Heart right ventricle (tissue), 16 donors: Measurements from ENCODE around the gene RPL27A. TPM values are rescaled to one million over a fixed set of nuclear protein-coding genes. Genes with fewer than 3 reads are reported as not detected.
A peak's percentile ranks its signal among the peaks of the same experiment; 100 is the strongest.

Source experiments
- ATAC-seq, 8 donors: fragments of 200-7000 bp; cut with Tn5 transposase; one replicate each; pipeline ENCODE4 v1.9.1; 2020; ENCODE audit warnings: mild to moderate bottlenecking in 8 of 8, moderate library complexity in 8 of 8, moderate number of reproducible peaks in 1 of 8
- DNase-seq, 2 donors: peaks; one replicate each; pipeline ENCODE4 v3.0.0-alpha.2; 2020
- H3K27ac ChIP-seq, 10 donors: fragments of 200-600 bp; sonication (generic) in 2 of 10; one replicate each; pipeline versions ENCODE4 v1.5.0 to v1.8.0; 2020 to 2022; ENCODE audit warnings: mild to moderate bottlenecking in 3 of 10
- H3K27me3 ChIP-seq, 7 donors: fragments of 200-600 bp; one replicate each; pipeline ENCODE4 v1.8.0; 2021 to 2022; ENCODE audit warnings: mild to moderate bottlenecking in 2 of 7
- H3K36me3 ChIP-seq, 9 donors: fragments of 200-600 bp; sonication (generic) in 1 of 9; one replicate each; pipeline versions ENCODE4 v1.5.0 to v1.8.0; 2020 to 2022; ENCODE audit warnings: mild to moderate bottlenecking in 2 of 9
- H3K4me1 ChIP-seq, 9 donors: fragments of 200-600 bp; sonication (generic) in 1 of 9; one replicate each; pipeline versions ENCODE4 v1.5.0 to v1.8.0; 2020 to 2022; ENCODE audit warnings: mild to moderate bottlenecking in 4 of 9
- H3K4me3 ChIP-seq, 10 donors: fragments of 200-600 bp; sonication (generic) in 2 of 10; one replicate each; pipeline versions ENCODE4 v1.5.0 to v1.8.0; 2020 to 2022; ENCODE audit warnings: mild to moderate bottlenecking in 7 of 10, moderate library complexity in 2 of 10
- H3K9me3 ChIP-seq, 11 donors: fragments of 200-600 bp in 10 of 11; sonication (generic) in 2 of 11; one replicate each; pipeline versions ENCODE4 v1.5.0 to v1.8.0; 2013 to 2022; ENCODE audit warnings: mild to moderate bottlenecking in 2 of 11, control low read depth in 1 of 11, moderate library complexity in 1 of 11
- WGBS, 2 donors: extraction: QIAGEN DNeasy Blood & Tissue Kit; methylation state at CpG; one replicate each; pipeline ENCODE4 v1.1.7; 2013; ENCODE audit warnings: inconsistent platforms in 1 of 2; 5-methylcytosine and 5-hydroxymethylcytosine counted together
- intact Hi-C, 10 donors: fragments of 100-400 bp; cut with DNase I; formaldehyde crosslinking; loops; one replicate each; pipeline versions ENCODE4 v1.11.1 to v1.14.2; 2022
- polyA plus RNA-seq, 2 donors: library from polyadenylated mRNA; stranded (reverse); fragments of 200-250 nt; gene quantifications; one replicate each; pipeline ENCODE4 v1.2.3, GENCODE V29; 2013
- total RNA-seq, 10 donors: library from RNA; stranded (reverse); fragmentation: NEBNext Ultra II Directional in 3 of 10; extraction: Animal tissue kit (Norgen Biotek cat#: 25700) in 3 of 10; gene quantifications; one replicate each; pipeline versions ENCODE4 v1.2.1 to v1.2.4, GENCODE V29; 2021 to 2023
- TF ChIP-seq, protein P1 (sequence below), 9 donors: fragments of 200-600 bp; sonication (generic) in 2 of 9; IDR thresholded peaks; one replicate each; pipeline versions ENCODE4 v1.5.0 to v1.8.0; 2021 to 2022; ENCODE audit warnings: antibody characterized with exemption in 9 of 9, mild to moderate bottlenecking in 5 of 9, moderate library complexity in 1 of 9
- donor health status: Arrhythmogenic right ventricular cardiomyopathy.
- donor health status: ischemic (EF 13 %, LVEDD 7.1; RV severe dilation, severe dysfunction).
- donor health status: healthy with polysubstance abuse.
- donor health status: DM: no; HTN: yes; CAD: no.
- donor health status: DM: no; HTN: no; CAD: no.
- donor health status: ischemic (EF 25% LVEDD 6.9; RV normal size, moderate dysfunction).
- donor health status: ischemic (EF 25% LVEDD 5.7; RV mildly dilated, moderate dysfunction).
- donor health status: healthy.
- donor health status: DM: yes; HTN: yes; CAD: no.
- donor health status: Ischemic cardiomyopathy.
- donor health status: ischemic (EF 35%, LVEDD 5.7; RV mildly dilated, moderate dysfunction).
- donor health status: nonischemic (EF 11% LVEDD 7.7; RV severe dilation, severe dysfunction).
- donor health status: DM: yes; HTN: yes; CAD: no.
- donor health status: PGD.
- donor health status: ischemic (EF 29% LVEDD 5.4; RV normal size, mild dysfunction).
- donor health status: nonischemic (EF 23%, LVEDD 6.1; RV moderate dilation, normal function).

The RPL27A gene
- total and polyA plus RNA-seq, 12 donors: 317 to 2,131 (median 429) TPM

DNA sequence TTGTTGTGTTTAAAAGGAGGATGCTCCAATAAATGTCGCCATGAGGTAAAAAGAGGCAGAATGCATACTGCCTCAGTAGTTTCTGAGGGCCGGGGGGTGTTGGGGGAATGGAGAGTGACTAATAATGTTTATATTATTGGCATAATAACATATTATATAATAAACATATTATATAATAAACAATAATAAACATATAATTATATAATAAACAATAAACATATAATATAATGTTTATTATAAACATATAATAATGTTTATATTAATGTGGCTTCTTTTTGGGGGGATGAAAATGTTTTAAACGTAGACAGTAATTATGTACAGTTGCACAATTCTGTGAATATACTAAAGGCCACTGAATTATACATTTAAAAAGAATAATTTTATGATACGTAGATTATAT is 35.7 kb upstream of the RPL27A start:
- no peak overlapping the region for H3K4me3 ChIP-seq
- 97 to 99% methylated on average over 4 of the region's 4 CpGs for WGBS, 2 donors
- DNase-seq: no peak
- H3K27me3 ChIP-seq: no peaks in the 10 kb centered on the region
- H3K36me3 ChIP-seq: peaks cover 0 to 94% (median 9%) of the 10 kb centered on the region in 9 donors
- ATAC-seq: no peak
- TF ChIP-seq, protein P1, sequence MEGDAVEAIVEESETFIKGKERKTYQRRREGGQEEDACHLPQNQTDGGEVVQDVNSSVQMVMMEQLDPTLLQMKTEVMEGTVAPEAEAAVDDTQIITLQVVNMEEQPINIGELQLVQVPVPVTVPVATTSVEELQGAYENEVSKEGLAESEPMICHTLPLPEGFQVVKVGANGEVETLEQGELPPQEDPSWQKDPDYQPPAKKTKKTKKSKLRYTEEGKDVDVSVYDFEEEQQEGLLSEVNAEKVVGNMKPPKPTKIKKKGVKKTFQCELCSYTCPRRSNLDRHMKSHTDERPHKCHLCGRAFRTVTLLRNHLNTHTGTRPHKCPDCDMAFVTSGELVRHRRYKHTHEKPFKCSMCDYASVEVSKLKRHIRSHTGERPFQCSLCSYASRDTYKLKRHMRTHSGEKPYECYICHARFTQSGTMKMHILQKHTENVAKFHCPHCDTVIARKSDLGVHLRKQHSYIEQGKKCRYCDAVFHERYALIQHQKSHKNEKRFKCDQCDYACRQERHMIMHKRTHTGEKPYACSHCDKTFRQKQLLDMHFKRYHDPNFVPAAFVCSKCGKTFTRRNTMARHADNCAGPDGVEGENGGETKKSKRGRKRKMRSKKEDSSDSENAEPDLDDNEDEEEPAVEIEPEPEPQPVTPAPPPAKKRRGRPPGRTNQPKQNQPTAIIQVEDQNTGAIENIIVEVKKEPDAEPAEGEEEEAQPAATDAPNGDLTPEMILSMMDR (IDR thresholded peaks at IDR 0.05): no peak
- H3K4me1 ChIP-seq: no peaks in the 10 kb centered on the region
- intact Hi-C loops: no loop called here
- no peaks in the 10 kb centered on the region for H3K9me3 ChIP-seq
- H3K27ac ChIP-seq: no peak overlapping the region

DNA sequence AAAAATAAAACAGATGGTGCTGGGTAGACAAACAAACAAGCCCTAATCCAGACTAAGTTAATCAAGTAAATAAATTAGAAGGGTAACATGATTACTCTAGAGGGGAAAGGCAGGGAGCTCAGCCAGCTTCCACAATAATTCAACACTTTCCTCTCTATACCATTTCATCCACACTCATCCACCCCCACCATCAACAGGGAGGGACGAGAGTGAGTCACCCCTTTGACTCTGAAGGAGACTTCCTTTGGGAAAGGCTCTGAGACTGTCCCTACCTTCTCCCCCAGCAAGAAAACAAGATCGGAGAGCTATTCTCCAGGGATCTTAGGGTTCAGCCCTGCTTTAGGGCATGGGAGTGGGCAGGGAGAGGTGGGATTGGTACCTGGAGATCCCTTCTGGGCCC is 33.2 kb upstream of the RPL27A start:
- Histone ChIP-seq H3K4me3 (no peak overlapping the region), H3K27me3 (no peaks in the 10 kb centered on the region), H3K9me3 (no peaks in the 10 kb centered on the region), H3K27ac (no peak overlapping the region), H3K4me1 (peaks cover 0 to 3% (median 0%) of the 10 kb centered on the region in 9 donors), H3K36me3 (peaks cover 0 to 75% (median 9%) of the 10 kb centered on the region in 9 donors)
- ATAC-seq: no peak
- TF ChIP-seq, protein P1 (IDR thresholded peaks at IDR 0.05): no peak
- intact Hi-C loops: no loop called here
- 78 to 83% methylated on average over 2 of the region's 2 CpGs for WGBS, 2 donors
- no peak for DNase-seq

DNA sequence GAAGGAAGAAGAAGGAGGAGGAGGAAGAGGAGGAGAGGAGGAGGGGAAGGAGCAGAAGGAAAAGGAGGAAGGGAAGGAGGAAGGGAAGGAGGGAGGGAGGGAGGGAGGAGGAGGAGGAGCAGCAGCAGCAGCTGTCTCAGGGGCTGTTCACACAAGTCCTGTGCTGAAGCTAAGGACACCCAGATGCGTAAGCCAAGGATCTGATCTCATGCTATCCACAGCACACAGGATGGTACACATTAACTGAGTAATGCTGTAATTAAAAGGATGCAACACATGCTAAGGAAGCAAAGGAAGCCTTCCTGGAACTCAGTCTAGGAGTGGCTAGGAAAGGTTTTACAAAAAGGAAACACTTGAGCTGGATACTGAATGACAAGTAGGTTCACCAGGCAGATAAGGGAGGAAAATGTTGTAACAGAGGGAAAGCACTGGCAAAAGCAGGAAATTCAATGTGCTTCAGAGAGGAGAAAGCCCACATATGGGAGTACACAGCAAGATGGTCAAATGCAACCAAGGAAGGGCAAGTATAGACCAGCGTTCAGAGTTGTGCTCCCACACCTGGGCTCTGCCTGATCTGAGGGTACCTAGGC is 32.1 kb upstream of the RPL27A start:
- no peak overlapping the region for H3K4me3 ChIP-seq
- H3K4me1 ChIP-seq: peaks cover 0 to 3% (median 0%) of the 10 kb centered on the region in 9 donors
- no peaks in the 10 kb centered on the region for H3K27me3 ChIP-seq
- H3K36me3 ChIP-seq: peaks cover 0 to 64% (median 9%) of the 10 kb centered on the region in 9 donors
- WGBS, 2 donors: 90 to 95% methylated on average over 2 of the region's 2 CpGs
- DNase-seq: no peak
- H3K27ac ChIP-seq: no peak overlapping the region
- ATAC-seq: no peak
- TF ChIP-seq, protein P1 (IDR thresholded peaks at IDR 0.05): no peak
- intact Hi-C loops: no loop called here
- no peaks in the 10 kb centered on the region for H3K9me3 ChIP-seq

DNA sequence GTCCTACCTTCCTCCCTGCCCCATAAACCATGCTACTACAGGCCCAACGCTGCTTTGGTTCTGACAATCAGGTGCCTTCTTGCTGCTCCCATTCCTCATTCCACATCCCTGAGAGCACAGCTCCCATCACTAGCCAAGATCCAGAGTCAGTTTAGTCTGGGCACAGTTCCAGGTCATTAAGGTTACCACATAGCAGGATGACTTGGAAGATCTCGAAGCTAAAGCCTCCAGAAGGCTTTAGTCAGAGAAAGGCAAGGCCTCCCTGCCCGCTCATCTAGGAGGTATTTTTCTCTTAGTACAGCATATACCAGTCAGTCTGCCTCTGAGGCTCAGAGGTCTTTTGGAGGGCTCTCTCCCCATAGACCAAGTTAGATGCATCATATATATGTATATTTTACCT is 30.5 kb upstream of the RPL27A start:
- intact Hi-C loops: no loop called here
- Histone ChIP-seq H3K36me3 (peaks cover 0 to 50% (median 0%) of the 10 kb centered on the region in 9 donors), H3K27ac (no peak overlapping the region), H3K27me3 (no peaks in the 10 kb centered on the region), H3K4me1 (peaks cover 0 to 3% (median 0%) of the 10 kb centered on the region in 9 donors), H3K9me3 (no peaks in the 10 kb centered on the region), H3K4me3 (no peak overlapping the region)
- TF ChIP-seq, protein P1 (IDR thresholded peaks at IDR 0.05): no peak
- no peak for DNase-seq
- peak in 1 of 8 donors; percentile 72 for ATAC-seq
- WGBS, 2 donors: 82 to 83% methylated on average over 3 of the region's 3 CpGs
